GM18505 (cell line): ENCODE measurements around the gene MRPS35.

Source experiments
- ATAC-seq: cut with Tn5 transposase; IDR thresholded peaks from one replicate; pipeline ENCODE4 v1.9.1; 2021; ENCODE audit not compliant: unreplicated experiment
- POLR2A ChIP-seq: IDR thresholded peaks from 4 replicates; pipeline ENCODE4 v1.6.1; 2011; ENCODE audit warnings: borderline replicate concordance; ENCODE audit not compliant: insufficient read depth, insufficient read length; ENCODE audit errors: extremely low read depth

Gene MRPS35

DNA sequence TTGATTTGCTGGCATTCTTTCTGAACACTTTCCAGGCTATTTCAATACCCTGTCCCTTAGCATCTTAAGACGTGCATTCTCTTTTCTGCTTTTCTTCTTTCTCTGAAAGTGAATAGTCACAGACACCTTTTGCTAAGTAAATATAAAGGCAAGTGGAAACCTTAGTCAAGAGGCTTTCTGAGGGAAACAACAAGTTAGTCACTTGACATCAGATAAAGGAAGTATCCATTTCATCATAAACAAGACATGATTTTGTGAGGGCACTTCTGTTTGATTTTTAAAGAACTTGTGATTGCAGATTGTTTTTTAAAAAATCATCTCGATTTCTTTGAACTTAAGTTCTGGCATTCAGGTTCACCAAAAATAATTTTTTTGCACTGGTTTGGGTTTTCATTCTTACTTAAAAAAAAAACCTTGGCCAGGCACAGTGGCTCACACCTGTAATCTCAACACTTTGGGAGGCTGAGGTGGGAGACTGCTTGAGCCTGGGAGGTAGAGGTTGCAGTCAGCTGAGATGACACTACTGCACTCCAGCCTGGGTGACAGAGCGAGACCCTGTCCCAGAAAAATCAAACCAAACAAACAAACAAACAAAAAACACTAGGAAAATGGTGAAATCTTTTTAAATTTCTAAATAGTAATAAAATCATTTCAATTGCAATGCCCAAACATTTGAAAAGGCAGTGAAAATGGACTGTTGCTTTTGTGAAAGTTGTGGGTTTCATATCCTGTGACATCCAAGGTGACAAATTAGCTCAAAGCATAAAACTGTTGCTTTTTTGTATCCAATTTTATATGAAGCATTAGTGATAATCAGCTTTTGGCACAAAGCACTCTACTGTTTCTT is 61.1 kb downstream of the MRPS35 start:
- no peak for ATAC-seq
- no peak for TF ChIP-seq POLR2A

- ATAC-seq, result no peak
- TF ChIP-seq POLR2A, result no peak
These were observed 61.9 kb downstream of the MRPS35 start for GRCh38 chr12:27772328-27773049.

DNA sequence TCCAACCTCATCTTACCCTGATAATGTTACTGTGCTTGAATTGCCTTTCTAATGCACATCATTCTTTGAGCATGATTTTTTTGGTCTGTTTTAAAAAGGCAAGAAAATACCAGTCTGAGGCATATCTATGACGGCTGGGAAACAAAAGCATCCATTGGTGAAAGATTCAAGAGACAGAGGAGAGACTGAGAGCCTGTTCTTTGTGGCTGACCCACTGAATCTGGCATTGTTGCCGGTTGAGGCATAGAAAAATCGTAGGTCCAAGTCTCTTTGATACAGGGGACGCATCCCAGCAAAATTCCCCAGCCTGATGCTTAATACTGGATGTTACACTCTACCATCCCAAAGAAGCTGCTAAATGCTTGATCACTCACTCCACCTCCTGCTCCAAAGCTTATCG is 66.5 kb downstream of the MRPS35 start:
- no peak for ATAC-seq
- no peak for TF ChIP-seq POLR2A

GRCh38 chr12:27778206-27778605 is 67.6 kb downstream of the MRPS35 start:
- no peak for TF ChIP-seq POLR2A
- no peak for ATAC-seq

DNA sequence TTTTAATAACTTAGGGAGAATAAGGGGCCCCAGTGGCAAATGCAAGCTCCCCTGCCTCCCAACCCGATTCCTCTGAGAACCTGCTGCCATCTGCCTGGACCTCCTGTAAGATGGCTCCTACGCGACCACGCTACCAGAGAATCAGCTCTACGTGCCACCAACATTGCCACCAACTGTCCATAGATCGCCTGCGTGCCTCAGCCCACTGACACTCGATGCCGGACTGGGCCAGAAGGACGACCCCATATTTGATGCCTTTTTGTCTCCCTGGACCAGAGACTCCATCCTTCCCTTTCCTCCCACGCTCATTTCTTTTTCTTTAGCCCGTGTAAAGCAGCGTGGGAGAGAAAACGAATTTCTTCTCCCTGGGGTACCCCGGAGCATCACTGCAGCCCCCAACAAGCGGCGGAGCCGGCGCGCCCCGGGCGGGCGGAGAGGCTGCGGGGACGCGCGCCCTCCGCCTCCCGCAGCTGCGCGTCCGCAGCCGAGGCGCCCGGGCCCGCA is 68.8 kb downstream of the MRPS35 start:
- ATAC-seq, result no peak
- no peak for TF ChIP-seq POLR2A

GRCh38 chr12:27779920-27780611 is 69.4 kb downstream of the MRPS35 start, which contains the start of the genes KLHL42 and MANSC4:
Gene KLHL42 (plus strand): TSS chr12:27780233. CDS start chr12:27780331, 98 bp downstream.
Gene MANSC4 (minus strand): TSS chr12:27780236. CDS start chr12:27771276, 8,960 bp downstream.
- TF ChIP-seq POLR2A, result peak; percentile 55

DNA sequence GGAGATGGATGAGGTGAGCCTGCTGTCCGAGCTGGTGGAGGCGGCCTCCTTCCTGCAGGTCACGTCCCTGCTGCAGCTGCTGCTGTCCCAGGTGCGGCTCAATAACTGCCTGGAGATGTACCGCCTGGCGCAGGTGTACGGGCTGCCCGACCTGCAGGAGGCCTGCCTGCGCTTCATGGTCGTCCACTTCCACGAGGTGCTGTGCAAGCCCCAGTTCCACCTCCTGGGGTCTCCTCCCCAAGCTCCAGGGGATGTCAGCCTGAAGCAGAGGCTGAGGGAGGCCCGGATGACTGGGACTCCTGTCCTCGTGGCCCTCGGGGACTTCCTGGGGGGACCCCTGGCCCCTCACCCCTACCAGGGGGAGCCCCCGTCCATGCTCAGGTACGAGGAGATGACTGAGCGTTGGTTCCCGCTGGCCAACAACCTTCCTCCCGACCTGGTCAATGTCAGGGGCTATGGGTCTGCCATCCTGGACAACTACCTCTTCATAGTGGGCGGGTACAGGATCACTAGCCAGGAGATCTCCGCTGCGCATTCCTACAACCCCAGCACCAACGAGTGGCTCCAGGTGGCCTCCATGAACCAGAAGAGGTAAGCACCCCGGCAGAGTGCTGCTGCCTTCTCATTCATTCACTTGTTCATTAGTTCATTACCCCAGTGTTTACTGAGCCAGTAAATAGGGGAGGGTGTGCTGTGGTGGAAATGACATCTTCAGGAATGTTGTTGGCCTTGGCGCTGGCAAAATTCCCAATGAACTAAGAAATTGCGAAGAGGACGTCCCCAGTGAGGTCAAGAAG is 70.2 kb downstream of the MRPS35 start:
- no peak for TF ChIP-seq POLR2A
- peak; percentile 26 for ATAC-seq

More at GRCh38 chr12:27779920-27780611, 69.4 kb downstream of the MRPS35 start, which contains the start of the genes KLHL42 and MANSC4:
- peak; percentile 75 for ATAC-seq

DNA sequence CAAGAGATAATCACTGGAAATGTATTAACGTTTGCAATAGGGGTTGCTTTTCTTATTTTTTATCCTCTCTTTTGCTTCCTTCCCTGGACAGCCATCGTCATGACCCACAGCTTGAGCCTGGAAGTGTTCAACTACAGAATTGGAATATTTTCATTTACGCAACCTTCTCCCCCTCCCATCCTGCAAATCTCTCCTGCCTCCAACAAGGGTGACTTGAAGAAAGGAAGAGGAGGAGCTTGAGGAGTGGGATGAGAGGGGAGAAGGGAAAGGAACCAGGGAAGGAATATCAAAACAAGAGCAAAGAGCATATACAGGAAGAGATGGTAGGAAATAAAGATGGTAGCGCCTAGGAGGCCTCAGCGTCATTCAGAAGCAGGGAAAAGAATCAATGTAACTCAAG is 71.0 kb downstream of the MRPS35 start:
- no peak for ATAC-seq

DNA sequence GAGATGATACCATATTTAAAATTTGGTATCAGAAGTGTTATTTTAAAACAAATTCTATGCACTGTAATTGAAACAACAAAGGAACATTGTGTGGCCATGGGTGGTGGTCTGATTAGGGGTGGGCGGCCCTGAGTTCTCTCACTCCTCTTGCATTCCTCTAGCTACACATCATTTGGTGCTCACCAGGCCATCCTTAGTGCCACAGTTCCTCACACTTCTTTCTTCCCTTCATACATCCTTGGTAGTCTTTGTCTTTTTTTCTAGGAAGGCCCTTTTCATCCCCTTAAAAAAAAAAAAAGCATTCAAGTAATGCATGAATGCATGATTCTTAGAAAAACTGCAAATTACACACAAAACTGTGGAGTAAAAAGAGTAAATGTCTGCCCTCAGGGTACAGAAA is 71.8 kb downstream of the MRPS35 start:
- no peak for TF ChIP-seq POLR2A
- no peak for ATAC-seq

More for the DNA sequence above, 71.0 kb downstream of the MRPS35 start:
- TF ChIP-seq POLR2A, result no peak

DNA sequence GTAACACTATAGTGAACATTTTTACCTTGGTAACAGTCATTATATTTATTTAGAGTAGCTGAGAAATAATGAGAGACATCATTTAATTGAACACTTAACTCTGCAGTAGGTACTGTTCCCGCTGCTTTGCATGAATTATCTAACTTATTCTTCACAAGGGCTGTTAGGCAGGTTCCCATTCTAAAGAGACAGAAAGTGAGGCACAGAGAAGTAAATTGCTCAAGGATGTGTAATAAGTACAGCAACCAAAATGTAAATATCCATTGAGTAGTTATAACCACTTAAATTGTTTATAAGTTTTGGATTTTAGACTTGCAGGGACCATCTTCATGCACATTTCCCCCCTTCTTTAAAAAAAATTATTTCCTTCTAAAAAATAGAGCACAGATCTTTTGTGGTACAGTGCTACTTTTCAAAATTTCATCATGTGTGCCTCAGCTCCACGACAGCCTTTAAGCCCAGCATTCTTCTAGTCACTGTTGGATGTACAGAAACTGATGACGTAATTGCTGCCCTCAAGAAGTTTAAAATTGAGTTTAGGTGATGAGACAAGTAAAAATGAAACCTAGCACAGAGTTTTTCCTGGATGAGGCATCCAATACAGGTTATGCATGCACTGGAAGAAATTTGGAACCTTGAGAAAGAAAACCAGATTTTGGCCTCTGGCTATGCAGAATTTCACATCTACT is 75.4 kb downstream of the MRPS35 start:
- no peak for ATAC-seq
- TF ChIP-seq POLR2A, result no peak

DNA sequence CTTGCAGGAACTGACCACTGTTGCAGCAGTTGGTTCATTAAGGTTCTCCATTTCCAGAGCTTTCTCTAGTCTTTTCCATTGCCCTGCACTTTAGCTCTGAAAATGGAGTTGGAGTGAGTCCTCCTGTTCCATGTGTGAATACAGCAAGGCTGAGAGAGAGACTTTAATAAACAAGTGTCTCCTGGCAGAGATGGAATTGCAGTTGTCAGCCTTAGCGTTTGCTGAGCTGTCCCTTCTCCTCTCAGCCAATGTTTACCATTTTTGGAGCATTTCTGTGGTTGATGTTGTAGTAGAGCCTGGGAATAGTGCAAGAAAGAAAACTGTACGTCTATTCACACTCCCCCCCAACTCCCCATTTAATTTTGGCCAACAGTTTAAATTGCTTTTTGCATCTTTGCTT is 76.9 kb downstream of the MRPS35 start:
- no peak for TF ChIP-seq POLR2A
- no peak for ATAC-seq

- TF ChIP-seq POLR2A, result no peak
- no peak for ATAC-seq
These were observed 79.5 kb downstream of the MRPS35 start for GRCh38 chr12:27790179-27790578.
